22Rv1 (cell line): ENCODE measurements around the gene ACTL7B.

ENCODE experiments used
- H3K27ac ChIP-seq: fragments of 450-650 bp; 2 replicates; pipeline ENCODE4 v1.5.1; 2017
- ZFX ChIP-seq: fragments of 450-650 bp; IDR thresholded peaks from 2 replicates; pipeline ENCODE4 v1.6.1; 2017; ENCODE audit warnings: antibody characterized with exemption, borderline replicate concordance
- TF ChIP-seq, protein P1 (sequence below): fragments of 450-650 bp; IDR thresholded peaks from 2 replicates; pipeline ENCODE4 v1.5.1; 2017; ENCODE audit warnings: mild to moderate bottlenecking

Gene ACTL7B

DNA sequence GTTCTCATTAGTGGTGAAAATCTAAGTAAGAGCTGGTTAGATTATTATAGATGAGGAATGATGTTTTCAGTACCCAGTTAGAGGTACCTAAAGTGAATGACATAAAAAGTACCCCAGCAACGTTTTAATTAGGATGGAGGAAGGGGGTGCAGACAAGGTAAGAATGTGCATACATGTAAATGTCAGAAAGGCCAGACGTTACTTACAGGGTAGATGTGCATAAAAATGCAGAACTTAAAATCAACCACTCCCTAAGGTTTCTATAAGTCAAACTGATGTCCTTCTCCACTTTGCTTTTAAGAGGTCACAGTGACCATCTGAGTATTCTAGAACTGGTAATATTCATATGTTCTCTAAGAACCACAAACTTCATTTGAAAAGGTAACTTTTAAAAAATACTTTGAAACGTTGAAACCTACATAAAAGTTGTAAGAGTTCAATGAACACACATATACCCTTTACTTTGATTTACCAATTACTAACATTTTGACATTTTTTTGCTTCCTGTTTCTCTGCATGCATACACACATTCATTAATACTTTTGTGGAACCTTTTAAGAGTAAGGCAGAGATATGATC is 25.0 kb upstream of the ACTL7B start:
- TF ChIP-seq ZFX, result no peak
- TF ChIP-seq, protein P1, sequence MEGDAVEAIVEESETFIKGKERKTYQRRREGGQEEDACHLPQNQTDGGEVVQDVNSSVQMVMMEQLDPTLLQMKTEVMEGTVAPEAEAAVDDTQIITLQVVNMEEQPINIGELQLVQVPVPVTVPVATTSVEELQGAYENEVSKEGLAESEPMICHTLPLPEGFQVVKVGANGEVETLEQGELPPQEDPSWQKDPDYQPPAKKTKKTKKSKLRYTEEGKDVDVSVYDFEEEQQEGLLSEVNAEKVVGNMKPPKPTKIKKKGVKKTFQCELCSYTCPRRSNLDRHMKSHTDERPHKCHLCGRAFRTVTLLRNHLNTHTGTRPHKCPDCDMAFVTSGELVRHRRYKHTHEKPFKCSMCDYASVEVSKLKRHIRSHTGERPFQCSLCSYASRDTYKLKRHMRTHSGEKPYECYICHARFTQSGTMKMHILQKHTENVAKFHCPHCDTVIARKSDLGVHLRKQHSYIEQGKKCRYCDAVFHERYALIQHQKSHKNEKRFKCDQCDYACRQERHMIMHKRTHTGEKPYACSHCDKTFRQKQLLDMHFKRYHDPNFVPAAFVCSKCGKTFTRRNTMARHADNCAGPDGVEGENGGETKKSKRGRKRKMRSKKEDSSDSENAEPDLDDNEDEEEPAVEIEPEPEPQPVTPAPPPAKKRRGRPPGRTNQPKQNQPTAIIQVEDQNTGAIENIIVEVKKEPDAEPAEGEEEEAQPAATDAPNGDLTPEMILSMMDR, result no peak
- no peak overlapping the region for H3K27ac ChIP-seq

DNA sequence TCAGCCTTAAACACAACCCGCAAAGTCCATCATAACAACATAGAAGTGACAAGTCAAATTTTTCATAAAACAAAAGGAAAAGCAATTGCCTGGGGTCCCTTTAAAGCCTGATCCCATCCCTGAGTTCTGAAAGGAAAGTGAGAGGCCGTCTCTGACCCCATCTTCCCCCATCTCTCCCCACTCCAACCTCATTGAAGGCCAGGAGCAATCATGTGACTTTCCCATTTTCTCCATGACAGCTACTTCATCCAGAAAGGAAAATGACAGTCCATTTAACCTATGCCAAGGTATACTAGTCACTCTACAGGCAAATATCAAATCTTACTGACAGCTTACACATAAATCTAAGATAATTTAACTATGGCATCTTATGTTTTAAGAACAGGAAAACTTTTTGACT is 21.7 kb upstream of the ACTL7B start:
- H3K27ac ChIP-seq, result no peak overlapping the region
- no peak for TF ChIP-seq ZFX
- TF ChIP-seq, protein P1, result no peak

DNA sequence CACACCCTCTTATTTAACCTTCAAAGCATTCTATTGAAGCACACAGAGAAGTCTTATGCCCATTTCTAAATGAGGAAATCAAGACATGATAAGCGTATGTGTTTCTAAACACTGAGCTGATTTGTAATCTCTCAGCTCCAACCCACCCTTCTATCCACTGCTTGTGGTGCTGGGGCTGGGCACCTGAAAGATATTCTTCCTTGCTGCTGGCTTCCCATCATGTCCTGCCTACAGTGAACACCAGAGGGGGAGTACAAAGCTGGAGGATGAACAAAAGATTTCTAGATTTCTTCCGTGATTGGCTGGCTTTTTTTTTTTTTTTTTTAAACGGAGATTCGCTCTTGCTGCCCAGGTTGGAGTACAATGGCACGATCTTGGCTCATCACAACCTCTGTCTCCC is 20.6 kb upstream of the ACTL7B start:
- TF ChIP-seq, protein P1, result no peak
- no peak for TF ChIP-seq ZFX
- H3K27ac ChIP-seq, result no peak overlapping the region

DNA sequence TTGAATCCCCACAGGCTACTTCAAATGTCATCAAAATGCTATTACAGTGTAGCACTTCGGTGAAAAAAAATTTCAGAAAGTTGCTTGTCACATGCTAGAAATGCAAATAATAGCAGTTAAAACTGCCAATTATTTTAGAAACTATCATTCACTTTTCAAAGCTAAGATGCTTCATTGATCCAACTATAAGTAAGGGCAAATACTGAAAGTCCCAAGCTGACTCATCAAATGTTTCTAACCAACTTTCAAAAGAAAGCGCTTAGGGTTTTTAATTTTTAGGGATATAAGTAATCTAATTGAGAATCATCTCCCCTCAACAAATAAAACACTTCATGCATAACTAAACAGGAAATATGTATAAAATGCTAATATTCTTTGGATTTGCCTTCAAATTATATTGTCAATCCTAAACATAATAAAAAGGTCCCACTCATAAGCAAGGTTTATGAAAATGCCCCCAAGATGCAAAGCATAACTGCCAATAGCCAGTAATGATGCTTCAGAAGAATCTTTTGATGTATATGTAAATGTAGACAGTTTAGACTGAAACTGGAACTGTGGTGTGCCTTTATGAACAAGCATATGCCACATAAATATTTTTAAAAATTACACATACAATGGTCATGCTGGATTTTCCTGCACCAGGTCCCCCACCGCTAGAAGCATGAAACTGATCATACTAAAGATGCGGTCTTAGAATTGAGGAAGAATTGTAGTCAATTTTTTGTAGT is 18.4 kb upstream of the ACTL7B start:
- TF ChIP-seq, protein P1, result no peak
- TF ChIP-seq ZFX, result no peak
- H3K27ac ChIP-seq, result no peak overlapping the region

DNA sequence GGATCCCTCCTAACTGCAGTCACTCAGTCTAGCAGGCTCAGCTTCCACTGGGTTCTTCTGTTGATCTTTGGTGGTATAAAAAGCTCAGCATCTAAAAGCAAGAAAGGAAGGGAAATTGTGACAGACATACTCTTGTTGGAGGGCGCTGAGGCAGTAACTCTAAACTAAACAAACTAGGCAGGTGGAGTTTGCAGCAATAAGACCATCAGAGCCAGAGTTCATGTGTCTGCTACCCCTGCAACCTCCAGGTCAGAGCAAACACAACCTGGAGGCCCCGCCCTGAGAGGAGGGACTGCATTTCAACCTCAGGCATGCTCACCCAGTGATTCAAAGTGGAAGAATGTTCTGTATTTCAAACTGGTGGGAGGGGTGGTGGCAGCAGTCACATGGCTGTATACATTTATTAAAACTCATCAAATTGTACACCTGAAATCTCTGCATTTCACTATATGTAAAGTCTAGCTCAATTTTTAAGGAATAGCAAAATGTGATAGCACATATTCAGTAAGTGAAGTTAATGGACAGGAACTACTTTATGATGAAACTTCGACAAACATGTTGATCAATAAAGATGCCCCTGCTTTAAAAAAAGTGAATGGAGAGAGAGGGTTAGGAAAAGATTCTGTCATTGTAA is 13.4 kb upstream of the ACTL7B start:
- no peak overlapping the region for H3K27ac ChIP-seq
- TF ChIP-seq, protein P1, result no peak
- no peak for TF ChIP-seq ZFX

DNA sequence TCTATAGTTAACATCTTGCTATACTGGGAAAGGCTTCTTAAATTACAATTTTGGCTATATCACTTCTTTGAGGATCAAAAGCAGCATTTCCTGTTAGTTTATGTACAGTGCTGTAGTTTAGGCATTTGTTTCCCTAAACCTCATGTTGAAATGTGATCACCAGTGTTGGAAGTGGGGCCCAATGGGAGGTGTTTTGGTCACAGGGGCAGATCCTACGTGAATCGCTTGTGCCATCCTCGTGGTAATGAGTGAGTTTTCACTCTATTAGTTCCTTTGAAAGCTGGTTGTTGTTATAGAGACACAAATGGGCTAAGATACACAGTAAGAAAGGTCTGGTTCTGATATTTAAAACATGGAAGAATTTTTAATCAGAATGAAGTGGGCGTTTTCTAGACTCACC is 12.0 kb upstream of the ACTL7B start:
- no peak overlapping the region for H3K27ac ChIP-seq
- TF ChIP-seq, protein P1, result no peak
- no peak for TF ChIP-seq ZFX

DNA sequence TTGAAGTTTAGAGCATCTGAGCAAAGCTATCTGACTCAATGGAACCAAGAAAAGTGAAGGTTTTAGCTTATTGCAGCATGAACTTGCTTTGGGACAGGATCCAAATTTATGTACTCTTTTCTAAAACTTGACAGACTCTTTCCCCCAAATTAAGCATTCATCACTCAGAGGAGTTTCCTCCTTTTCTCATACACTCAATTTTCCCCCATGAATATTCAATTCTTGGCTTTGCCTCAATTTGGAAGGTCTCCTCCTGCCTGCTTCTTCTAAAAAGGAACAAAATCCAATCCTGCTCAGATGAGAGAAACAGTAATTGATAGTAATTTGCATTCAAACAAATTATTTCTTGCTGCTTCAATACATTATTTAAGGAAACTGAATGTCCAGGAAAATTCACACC is 11.3 kb upstream of the ACTL7B start:
- no peak overlapping the region for H3K27ac ChIP-seq
- TF ChIP-seq, protein P1, result no peak
- no peak for TF ChIP-seq ZFX
